NCI-H2107 treated with DMSO at 0.1 percent for 48 hours (cell line): ENCODE data around the gene TUBB.
"Not testable (repeated sequence)": the region's sequence is repeated elsewhere in the genome, so short reads cannot be mapped to it uniquely, and the experiment has no call there.

Experiments
- DNase-seq: peaks from one replicate; lab custom pipeline; 2025; ENCODE audit not compliant: unreplicated experiment; lab: John Stamatoyannopoulos, UW

Gene TUBB

GRCh38 chr6:30759575-30760239, 39.6 kb downstream of the TUBB start:
- DNase-seq: no peak

- no peak for DNase-seq
Observed at GRCh38 chr6:30760549-30760948, 40.4 kb downstream of the TUBB start.

GRCh38 chr6:30761791-30762429, 41.8 kb downstream of the TUBB start:
- DNase-seq: no peak

- no peak for DNase-seq
Observed at GRCh38 chr6:30763155-30763617, 43.0 kb downstream of the TUBB start.

- DNase-seq: peak; percentile 3
Observed at GRCh38 chr6:30763618-30764489, 43.7 kb downstream of the TUBB start.

- DNase-seq: not testable (repeated sequence)
Observed at GRCh38 chr6:30764490-30765043, 44.4 kb downstream of the TUBB start.

GRCh38 chr6:30765495-30765894, 45.3 kb downstream of the TUBB start:
- DNase-seq: not testable (repeated sequence)

GRCh38 chr6:30766461-30767157, 46.5 kb downstream of the TUBB start:
- no peak for DNase-seq

GRCh38 chr6:30767158-30767943, 47.2 kb downstream of the TUBB start:
- no peak for DNase-seq

GRCh38 chr6:30767944-30768301, 47.8 kb downstream of the TUBB start:
- no peak for DNase-seq

GRCh38 chr6:30768634-30769087, 48.5 kb downstream of the TUBB start:
- no peak for DNase-seq

- no peak for DNase-seq
Observed at GRCh38 chr6:30769088-30769852, 49.1 kb downstream of the TUBB start.

GRCh38 chr6:30769853-30770524, 49.8 kb downstream of the TUBB start:
- DNase-seq: no peak

GRCh38 chr6:30770592-30770991, 50.4 kb downstream of the TUBB start:
- DNase-seq: no peak

- no peak for DNase-seq
Observed at GRCh38 chr6:30774701-30775100, 54.5 kb downstream of the TUBB start.
